HCT116 (cell line): Measurements from ENCODE around the gene TNFSF8. TPM values are rescaled to one million over a fixed set of nuclear protein-coding genes. Genes with fewer than 3 reads are reported as not detected.

Experiments used
- ATAC-seq: fragments of 200-7000 bp; cut with Tn5 transposase; 2 replicates; pipeline ENCODE4 v1.9.1; 2020; ENCODE audit warnings: mild to moderate bottlenecking, moderate library complexity
- BruUV-seq: library from RNA; stranded (reverse); fragments of 400-500 nt; replicated peaks from 2 replicates; lab custom pipeline; 2021; lab: Mats Ljungman, UMichigan
- CTCF ChIA-PET: fragments of 300-600 bp; sonication (Branson Sonifier 250); formaldehyde crosslinking; loops from one replicate; lab custom pipeline; 2021; ENCODE audit warnings: antibody characterized with exemption; lab: Charles Lee
- POLR2A ChIA-PET: fragments of 300-600, 350-600 bp; sonication (Branson Sonifier 250); formaldehyde crosslinking; loops from one replicate; lab custom pipeline; 2021; ENCODE audit warnings: antibody characterized with exemption; lab: Charles Lee
- RAD21 ChIA-PET, 2 experiments: fragments of 300-600 bp; sonication (Branson Sonifier 250); formaldehyde crosslinking; loops; one replicate each; lab custom pipeline; 2023; ENCODE audit warnings: low total read pairs in 2 of 2; ENCODE audit not compliant: uncharacterized antibody in 2 of 2, unreplicated experiment in 2 of 2, low non-redundant PET in 1 of 2; lab: Charles Lee
- DNase-seq: peaks from one replicate; pipeline ENCODE4 v3.0.0-alpha.2; 2010; ENCODE audit warnings: low read depth, low spot score
- H2AFZ ChIP-seq: fragments of 200-600 bp; shearing (Covaris generic), sonication (generic); 2 replicates; pipeline ENCODE4 v1.6.1; 2017; ENCODE audit warnings: low read depth, mixed run types, mixed read lengths, antibody characterized with exemption, low read length; ENCODE audit not compliant: poor library complexity, severe bottlenecking
- H3K27ac ChIP-seq: 2 replicates; pipeline ENCODE4 v1.5.1; 2012; ENCODE audit warnings: low read depth, low read length
- H3K27me3 ChIP-seq: fragments of 200-600 bp; sonication (generic); 2 replicates; pipeline ENCODE4 v1.6.1; 2016; ENCODE audit warnings: mixed run types, low read length, mixed read lengths; ENCODE audit not compliant: insufficient read depth
- H3K36me3 ChIP-seq, 2 experiments: fragments of 200-500 bp in 1 of 2; fragments of 200-600 bp in 1 of 2; sonication (Bioruptor generic) in 1 of 2; sonication (generic) in 1 of 2; 2 replicates each; pipeline versions ENCODE4 v1.5.1 to v1.6.1; 2014 to 2016; ENCODE audit warnings: low read length in 2 of 2, inconsistent platforms in 1 of 2, mixed read lengths in 1 of 2, mixed run types in 1 of 2; ENCODE audit not compliant: insufficient read depth in 2 of 2, control insufficient read depth in 1 of 2
- H3K4me1 ChIP-seq, 2 experiments: fragments of 200-600 bp in 1 of 2; sonication (generic) in 1 of 2; 2 replicates each; pipeline versions ENCODE4 v1.5.1 to v1.6.1; 2012 to 2017; ENCODE audit warnings: low read length in 2 of 2, inconsistent platforms in 1 of 2, mild to moderate bottlenecking in 1 of 2, mixed read lengths in 1 of 2, mixed run types in 1 of 2, moderate library complexity in 1 of 2; ENCODE audit not compliant: insufficient read depth in 2 of 2, control insufficient read depth in 1 of 2
- H3K4me2 ChIP-seq: fragments of 200-600 bp; sonication (generic); 2 replicates; pipeline ENCODE4 v1.6.1; 2017; ENCODE audit warnings: mixed run types, low read length, mixed read lengths
- H3K4me3 ChIP-seq, 2 experiments: fragments of 200-600 bp in 1 of 2; sonication (generic) in 1 of 2; replicated peaks in 1 of 2; 2 replicates each; pipeline ENCODE4 v1.5.1; 2011 to 2016; ENCODE audit warnings: low read length in 2 of 2, control low read depth in 1 of 2, low read depth in 1 of 2, mild to moderate bottlenecking in 1 of 2, mixed read lengths in 1 of 2, mixed run types in 1 of 2
- H3K79me2 ChIP-seq: fragments of 200-600 bp; sonication (generic); 2 replicates; pipeline ENCODE4 v1.6.1; 2017; ENCODE audit warnings: mild to moderate bottlenecking, mixed run types, low read length, moderate library complexity, mixed read lengths; ENCODE audit not compliant: insufficient read depth
- H3K9ac ChIP-seq: fragments of 200-600 bp; sonication (generic); 2 replicates; pipeline ENCODE4 v1.6.1; 2016; ENCODE audit warnings: low read length, mixed read lengths
- H3K9me2 ChIP-seq: fragments of 200-600 bp; sonication (generic), shearing (Covaris generic); 2 replicates; pipeline ENCODE4 v1.6.1; 2017; ENCODE audit warnings: mixed run types, mild to moderate bottlenecking, moderate library complexity; ENCODE audit not compliant: insufficient read depth
- H3K9me3 ChIP-seq, 2 experiments: fragments of 200-500 bp in 1 of 2; fragments of 200-600 bp in 1 of 2; sonication (Bioruptor generic) in 1 of 2; sonication (generic) in 1 of 2; 2 replicates each; pipeline ENCODE4 v1.6.1; 2014 to 2017; ENCODE audit warnings: low read length in 2 of 2, mixed read lengths in 2 of 2, inconsistent platforms in 1 of 2, low read depth in 1 of 2, mild to moderate bottlenecking in 1 of 2, mixed run types in 1 of 2, moderate library complexity in 1 of 2; ENCODE audit not compliant: control insufficient read depth in 1 of 2, insufficient read depth in 1 of 2
- H4K20me1 ChIP-seq: fragments of 200-600 bp; sonication (generic), shearing (Covaris generic); 2 replicates; pipeline ENCODE4 v1.6.1; 2017; ENCODE audit warnings: mixed run types, mild to moderate bottlenecking, moderate library complexity; ENCODE audit not compliant: insufficient read depth
- CBX3 ChIP-seq: IDR thresholded peaks from 2 replicates; pipeline ENCODE4 v1.6.1; 2012; ENCODE audit warnings: low read depth
- CEBPB ChIP-seq: IDR thresholded peaks from 2 replicates; pipeline ENCODE4 v1.6.1; 2012; ENCODE audit warnings: low read depth
- ELF1 ChIP-seq: IDR thresholded peaks from 2 replicates; pipeline ENCODE4 v1.6.1; 2012; ENCODE audit warnings: low read depth, borderline replicate concordance
- EZH2 ChIP-seq: fragments of 200-600 bp; sonication (generic); IDR thresholded peaks from 2 replicates; pipeline ENCODE4 v1.6.1; 2017; ENCODE audit warnings: antibody characterized with exemption, mixed run types
- FOSL1 ChIP-seq: IDR thresholded peaks from 2 replicates; pipeline ENCODE4 v1.6.1; 2012; ENCODE audit warnings: low read depth
- JUND ChIP-seq: IDR thresholded peaks from 2 replicates; pipeline ENCODE4 v1.6.1; 2012
- MAX ChIP-seq: IDR thresholded peaks from 2 replicates; pipeline ENCODE4 v1.6.1; 2012
- POLR2A ChIP-seq: IDR thresholded peaks from 2 replicates; pipeline ENCODE4 v1.7.0; 2011; ENCODE audit warnings: borderline replicate concordance; ENCODE audit not compliant: insufficient read depth, insufficient read length; ENCODE audit errors: extremely low read depth
- RAD21 ChIP-seq: IDR thresholded peaks from 2 replicates; pipeline ENCODE4 v1.6.1; 2012; ENCODE audit warnings: low read depth, mild to moderate bottlenecking
- REST ChIP-seq: IDR thresholded peaks from 2 replicates; pipeline ENCODE4 v1.6.1; 2012; ENCODE audit warnings: low read depth
- SIN3A ChIP-seq: IDR thresholded peaks from 2 replicates; pipeline ENCODE4 v1.6.1; 2012; ENCODE audit warnings: low read depth
- SRF ChIP-seq: IDR thresholded peaks from 2 replicates; pipeline ENCODE4 v1.6.1; 2012; ENCODE audit warnings: low read depth
- TCF7L2 ChIP-seq: IDR thresholded peaks from 2 replicates; pipeline ENCODE4 v1.7.0; 2011; ENCODE audit warnings: borderline replicate concordance, inconsistent platforms; ENCODE audit not compliant: insufficient read depth, insufficient read length; ENCODE audit errors: extremely low read depth
- intact Hi-C: fragments of 100-400 bp; cut with micrococcal nuclease; formaldehyde crosslinking; loops from 2 replicates; pipeline ENCODE4 v1.10.0; 2022
- total RNA-seq: library from RNA; stranded (reverse); gene quantifications from one replicate; pipeline ENCODE4 v1.2.1, GENCODE V29; 2021; ENCODE audit not compliant: unreplicated experiment

TNFSF8 gene
- total RNA-seq, 1 experiment from 2014 or later: not detected

- Histone ChIP-seq H4K20me1 (no peaks in the 10 kb centered on the region), H2AFZ (no peak overlapping the region), H3K4me3 (no peak overlapping the region), H3K9ac (no peak overlapping the region), H3K4me1 (no peaks in the 10 kb centered on the region), H3K9me3 (no peaks in the 10 kb centered on the region), H3K9me2 (no peaks in the 10 kb centered on the region), H3K4me2 (no peak overlapping the region), H3K27me3 (no peaks in the 10 kb centered on the region; the same call in 1 of the 2 replicates), H3K79me2 (no peaks in the 10 kb centered on the region), H3K36me3 (no peaks in the 10 kb centered on the region), H3K27ac (no peak overlapping the region)
- no peak for TF ChIP-seq RAD21
- TF ChIP-seq ELF1: no peak
- TF ChIP-seq MAX: no peak
- TF ChIP-seq POLR2A: no peak
- no peak for TF ChIP-seq TCF7L2
- no peak for TF ChIP-seq CEBPB
- CTCF ChIA-PET: no interaction called here
- RAD21 ChIA-PET: no interaction called here
- intact Hi-C loops: no loop called here
- ATAC-seq: no peak
- no TSS peak for BruUV-seq
- POLR2A ChIA-PET: no interaction called here
- no peak for DNase-seq
Measured at GRCh38 chr9:114864471-114864870, 65.9 kb downstream of the TNFSF8 start.

- ATAC-seq (no peak), DNase-seq (no peak)
- no peaks in the 10 kb centered on the region for H3K36me3 ChIP-seq
- ChIA-PET CTCF (no interaction called here), POLR2A (no interaction called here), RAD21 (no interaction called here)
- no peak overlapping the region for H3K4me2 ChIP-seq
- H2AFZ ChIP-seq: no peak overlapping the region
- no peak overlapping the region for H3K27ac ChIP-seq
- H3K9me3 ChIP-seq: no peaks in the 10 kb centered on the region
- peaks cover 12% of the 10 kb centered on the region for H3K27me3 ChIP-seq
- no peak overlapping the region for H3K4me3 ChIP-seq
- no peaks in the 10 kb centered on the region for H3K4me1 ChIP-seq
- H4K20me1 ChIP-seq: no peaks in the 10 kb centered on the region
- no peak overlapping the region for H3K9ac ChIP-seq
- H3K9me2 ChIP-seq: no peaks in the 10 kb centered on the region
- TF ChIP-seq FOSL1 (no peak), CBX3 (no peak), SIN3A (no peak), RAD21 (no peak), EZH2 (no peak), REST (no peak), JUND (no peak), TCF7L2 (no peak), ELF1 (no peak), SRF (no peak)
- no peaks in the 10 kb centered on the region for H3K79me2 ChIP-seq
- intact Hi-C loops: no loop called here
- BruUV-seq: no TSS peak
Measured at GRCh38 chr9:114861922-114862605, 68.3 kb downstream of the TNFSF8 start.
